ENCODE data around the gene GPS2.

- TF ChIP-seq EZH2 (IDR thresholded peaks at IDR 0.05; ENCODE audit: borderline replicate concordance, insufficient read depth, low read depth, low read length, poor library complexity, severe bottlenecking), result no peak
- TF ChIP-seq CTCF (IDR thresholded peaks at IDR 0.05), result no peak
Measured at GRCh38 chr17:7314719-7315569, at the start of gene GPS2.
